Endothelial cell of umbilical vein (primary cell): ENCODE results near the gene PIK3R1. TPM values are rescaled to one million over a fixed set of nuclear protein-coding genes. Genes with fewer than 3 reads are reported as not detected.

Experiments
- BruUV-seq: library from RNA; stranded (reverse); fragments of 400-500 nt; replicated peaks from 2 replicates; lab custom pipeline; 2021; lab: Mats Ljungman, UMichigan
- CTCF ChIA-PET: fragments of 300-600, 350-600 bp; sonication (Branson Sonifier 250); formaldehyde crosslinking; loops from one replicate; lab custom pipeline; 2021; ENCODE audit warnings: antibody characterized with exemption, inconsistent platforms; lab: Charles Lee
- POLR2A ChIA-PET: fragments of 300-600, 350-600 bp; sonication (Branson Sonifier 250); formaldehyde crosslinking; loops from one replicate; lab custom pipeline; 2021; ENCODE audit warnings: antibody characterized with exemption, inconsistent platforms; lab: Charles Lee
- DNase-seq: peaks from one replicate; pipeline ENCODE4 v3.0.0-alpha.2; 2011; ENCODE audit warnings: low read depth, low spot score
- FAIRE-seq: peaks from 2 replicates; lab custom pipeline; 2011; peaks lifted over from hg19 to GRCh38; lab: Jason Lieb, UNC
- H2AFZ ChIP-seq: 2 replicates; pipeline ENCODE4 v1.6.0; 2012; ENCODE audit warnings: low read depth, low read length, control low read depth, inconsistent platforms
- H3K27ac ChIP-seq: 2 replicates; pipeline ENCODE4 v1.5.1; 2011; ENCODE audit warnings: low read depth, mild to moderate bottlenecking, control low read depth, low read length, moderate library complexity; ENCODE audit not compliant: insufficient read depth
- H3K27me3 ChIP-seq, 2 experiments: 2 replicates each; pipeline versions ENCODE4 v1.6.0 to v1.6.1; 2011; ENCODE audit warnings: low read length in 2 of 2, mixed read lengths in 1 of 2; ENCODE audit not compliant: control insufficient read depth in 2 of 2, insufficient read depth in 2 of 2
- H3K36me3 ChIP-seq, 2 experiments: 2 replicates in 1 of 2; 3 replicates in 1 of 2; pipeline ENCODE4 v1.5.1; 2011; ENCODE audit warnings: low read length in 2 of 2, mild to moderate bottlenecking in 1 of 2, moderate library complexity in 1 of 2; ENCODE audit not compliant: control insufficient read depth in 2 of 2, insufficient read depth in 2 of 2; ENCODE audit errors: extremely low read depth in 1 of 2
- H3K4me1 ChIP-seq: 3 replicates; pipeline ENCODE4 v1.5.1; 2011; ENCODE audit warnings: mild to moderate bottlenecking, low read length; ENCODE audit not compliant: control insufficient read depth, insufficient read depth; ENCODE audit errors: extremely low read depth
- H3K4me2 ChIP-seq: 2 replicates; pipeline ENCODE4 v1.6.1; 2011; ENCODE audit warnings: low read length, control low read depth, mixed read lengths; ENCODE audit not compliant: insufficient read depth
- H3K4me3 ChIP-seq, 3 experiments: fragments of 200-600 bp in 1 of 3; sonication (generic), shearing (Covaris generic) in 1 of 3; replicated peaks in 1 of 3; 2 replicates each; pipeline ENCODE4 v1.5.1; 2011 to 2016; ENCODE audit warnings: control low read depth in 3 of 3, low read length in 3 of 3, mild to moderate bottlenecking in 2 of 3, inconsistent platforms in 1 of 3, low read depth in 1 of 3, moderate library complexity in 1 of 3; ENCODE audit not compliant: insufficient read depth in 1 of 3
- H3K79me2 ChIP-seq: 2 replicates; pipeline ENCODE4 v1.6.0; 2012; ENCODE audit warnings: low read length, inconsistent platforms; ENCODE audit not compliant: control insufficient read depth, insufficient read depth
- H3K9ac ChIP-seq: replicated peaks from 2 replicates; pipeline ENCODE3; 2011; ENCODE audit warnings: low read length, control low read depth; ENCODE audit not compliant: insufficient read depth; ENCODE audit errors: extremely low read depth
- H3K9me1 ChIP-seq: replicated peaks from 3 replicates; pipeline ENCODE4 v1.6.0; 2011; ENCODE audit warnings: mild to moderate bottlenecking, low read length; ENCODE audit not compliant: control insufficient read depth, insufficient read depth; ENCODE audit errors: extremely low read depth
- H3K9me3 ChIP-seq: replicated peaks from 2 replicates; pipeline ENCODE4 v1.5.1; 2012; ENCODE audit warnings: low read length, inconsistent platforms; ENCODE audit not compliant: control insufficient read depth, insufficient read depth
- H4K20me1 ChIP-seq: replicated peaks from 2 replicates; pipeline ENCODE3; 2011; ENCODE audit warnings: mild to moderate bottlenecking, low read length; ENCODE audit not compliant: control insufficient read depth, insufficient read depth; ENCODE audit errors: extremely low read depth
- FOS ChIP-seq: IDR thresholded peaks from 2 replicates; pipeline ENCODE4 v1.6.1; 2011; ENCODE audit warnings: mild to moderate bottlenecking, low read length, moderate library complexity, borderline replicate concordance; ENCODE audit not compliant: insufficient read depth
- GATA2 ChIP-seq: IDR thresholded peaks from 2 replicates; pipeline ENCODE4 v1.7.0; 2011; ENCODE audit warnings: low read depth, mild to moderate bottlenecking, moderate library complexity, mixed read lengths, low read length; ENCODE audit not compliant: insufficient read length, insufficient read depth
- JUN ChIP-seq: IDR thresholded peaks from 2 replicates; pipeline ENCODE4 v1.6.1; 2011; ENCODE audit warnings: borderline replicate concordance, low read depth; ENCODE audit not compliant: insufficient read length, insufficient read depth
- MYC ChIP-seq: IDR thresholded peaks from one replicate; pipeline ENCODE4 v1.6.1; 2011; ENCODE audit warnings: mild to moderate bottlenecking, low read depth, low read length
- POLR2A ChIP-seq: IDR thresholded peaks from 2 replicates; pipeline ENCODE4 v1.6.1; 2012; ENCODE audit warnings: low read depth, mild to moderate bottlenecking, control low read depth, low read length
- POLR2AphosphoS5 ChIP-seq: IDR thresholded peaks from 2 replicates; pipeline ENCODE4 v1.6.1; 2012; ENCODE audit warnings: low read depth, mild to moderate bottlenecking, control low read depth, low read length, moderate library complexity; ENCODE audit not compliant: insufficient read depth
- dilution Hi-C: fragments of 300-500 bp; cut with MboI; formaldehyde crosslinking; loops from one replicate; pipeline ENCODE4 v1.15.0; 2019; ENCODE audit warnings: low sequenced_read_pairs; ENCODE audit not compliant: extremely low pct_ligation_motif_present
- intact Hi-C: fragments of 100-400 bp; cut with micrococcal nuclease; formaldehyde crosslinking; loops from one replicate; pipeline ENCODE4 v1.10.0; 2022
- polyA plus RNA-seq, 4 experiments: library from polyadenylated mRNA; depleted of rRNA in 3 of 4; stranded (reverse) in 3 of 4; unstranded in 1 of 4; fragments of >200 nt; gene quantifications; 2 replicates each; pipeline versions ENCODE4 v1.2.1 to v1.2.3, GENCODE V29; 2011 to 2012; ENCODE audit warnings: missing spikeins in 1 of 4
- total RNA-seq: library from RNA; stranded (reverse); gene quantifications from 2 replicates; pipeline ENCODE4 v1.2.3, GENCODE V29; 2021
- TF ChIP-seq, protein P1 (sequence below): IDR thresholded peaks from 2 replicates; pipeline ENCODE4 v1.6.1; 2011; ENCODE audit not compliant: insufficient read depth, insufficient read length
- TF ChIP-seq, protein P2 (sequence below), 2 donors: IDR thresholded peaks; 1 replicate in 1 of 2; 2 replicates in 1 of 2; pipeline ENCODE4 v1.5.1; 2011; ENCODE audit warnings: low read length in 2 of 2, mild to moderate bottlenecking in 2 of 2, moderate library complexity in 2 of 2, control low read depth in 1 of 2, inconsistent platforms in 1 of 2, low read depth in 1 of 2; ENCODE audit not compliant: insufficient read depth in 1 of 2; ENCODE audit errors: extremely low read depth in 1 of 2

Gene PIK3R1
- total and polyA plus RNA-seq, 2 donors (not counting 3 experiments of a cell fraction or from before 2014, with no cell fraction given) = 2.8 to 30.0 TPM

DNA sequence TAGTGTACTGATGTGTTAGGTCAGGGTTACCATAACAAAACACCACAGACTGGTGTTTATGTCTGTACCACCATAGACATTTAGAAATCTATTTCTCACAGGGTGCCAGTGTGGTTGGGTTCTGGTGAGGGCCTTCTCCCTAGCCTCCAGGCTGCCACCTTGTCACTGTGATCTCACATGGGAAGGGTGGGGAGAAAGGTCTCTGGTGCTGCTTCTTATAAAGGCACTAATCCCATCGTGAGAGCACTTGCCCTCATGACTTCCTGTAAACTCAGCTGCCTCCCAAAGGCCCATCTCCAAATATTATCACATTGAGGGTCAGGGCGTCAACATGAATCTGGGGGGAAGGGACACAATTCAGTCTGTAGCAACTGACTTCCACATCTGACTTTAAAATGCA, 49.8 kb downstream of the PIK3R1 start:
- peaks cover 3% of the 10 kb centered on the region for H4K20me1 ChIP-seq
- no TSS peak for BruUV-seq
- H3K9me3 ChIP-seq = no peaks in the 10 kb centered on the region
- no peak overlapping the region for H2AFZ ChIP-seq
- intact Hi-C loops (no loop called here), dilution Hi-C loops (loop anchor here (25.0 kb wide), 1 partner anchor 1103 kb away; no protein-coding TSS in a partner anchor)
- H3K36me3 ChIP-seq = no peaks in the 10 kb centered on the region
- H3K27ac ChIP-seq = no peak overlapping the region
- no peak for TF ChIP-seq MYC
- no peak for TF ChIP-seq GATA2
- TF ChIP-seq, protein P1, sequence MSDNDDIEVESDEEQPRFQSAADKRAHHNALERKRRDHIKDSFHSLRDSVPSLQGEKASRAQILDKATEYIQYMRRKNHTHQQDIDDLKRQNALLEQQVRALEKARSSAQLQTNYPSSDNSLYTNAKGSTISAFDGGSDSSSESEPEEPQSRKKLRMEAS = no peak
- TF ChIP-seq, protein P2, sequence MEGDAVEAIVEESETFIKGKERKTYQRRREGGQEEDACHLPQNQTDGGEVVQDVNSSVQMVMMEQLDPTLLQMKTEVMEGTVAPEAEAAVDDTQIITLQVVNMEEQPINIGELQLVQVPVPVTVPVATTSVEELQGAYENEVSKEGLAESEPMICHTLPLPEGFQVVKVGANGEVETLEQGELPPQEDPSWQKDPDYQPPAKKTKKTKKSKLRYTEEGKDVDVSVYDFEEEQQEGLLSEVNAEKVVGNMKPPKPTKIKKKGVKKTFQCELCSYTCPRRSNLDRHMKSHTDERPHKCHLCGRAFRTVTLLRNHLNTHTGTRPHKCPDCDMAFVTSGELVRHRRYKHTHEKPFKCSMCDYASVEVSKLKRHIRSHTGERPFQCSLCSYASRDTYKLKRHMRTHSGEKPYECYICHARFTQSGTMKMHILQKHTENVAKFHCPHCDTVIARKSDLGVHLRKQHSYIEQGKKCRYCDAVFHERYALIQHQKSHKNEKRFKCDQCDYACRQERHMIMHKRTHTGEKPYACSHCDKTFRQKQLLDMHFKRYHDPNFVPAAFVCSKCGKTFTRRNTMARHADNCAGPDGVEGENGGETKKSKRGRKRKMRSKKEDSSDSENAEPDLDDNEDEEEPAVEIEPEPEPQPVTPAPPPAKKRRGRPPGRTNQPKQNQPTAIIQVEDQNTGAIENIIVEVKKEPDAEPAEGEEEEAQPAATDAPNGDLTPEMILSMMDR (IDR thresholded peaks at IDR 0.05; ENCODE audit: extremely low read depth in 1 of 2, insufficient read depth in 1 of 2, low read depth in 1 of 2, low read length in 2 of 2) = no peak
- no peak for TF ChIP-seq JUN
- TF ChIP-seq FOS = no peak
- TF ChIP-seq POLR2AphosphoS5 = no peak
- TF ChIP-seq POLR2A = no peak
- no peaks in the 10 kb centered on the region for H3K27me3 ChIP-seq
- no peak overlapping the region for H3K4me2 ChIP-seq
- peaks cover 11% of the 10 kb centered on the region for H3K79me2 ChIP-seq
- no peak overlapping the region for H3K4me3 ChIP-seq
- H3K9ac ChIP-seq = no peak overlapping the region
- no peak for DNase-seq
- no peak for FAIRE-seq
- ChIA-PET POLR2A (no interaction called here), CTCF (interaction anchor here (2.1 kb wide), 1 partner anchor 12 kb away, joined by 9 read pairs; no protein-coding TSS in a partner anchor)
- no peaks in the 10 kb centered on the region for H3K9me1 ChIP-seq
- H3K4me1 ChIP-seq = peaks cover 3% of the 10 kb centered on the region
